Left cardiac atrium (tissue), 4 donors: Measurements from ENCODE around the gene CCNY. TPM values are rescaled to one million over a fixed set of nuclear protein-coding genes. Genes with fewer than 3 reads are reported as not detected.

Experiments
- ATAC-seq, 2 donors: fragments of 200-7000 bp; cut with Tn5 transposase; one replicate each; pipeline ENCODE4 v1.9.1; 2020; ENCODE audit warnings: mild to moderate bottlenecking in 2 of 2, moderate library complexity in 2 of 2
- DNase-seq: peaks from one replicate; pipeline ENCODE4 v3.0.0-alpha.2; 2020
- intact Hi-C, 2 donors: fragments of 100-400 bp; cut with DNase I; formaldehyde crosslinking; loops; one replicate each; pipeline versions ENCODE4 v1.14.1 to v1.15.1; 2022 to 2023
- total RNA-seq, 2 donors: library from RNA; stranded (reverse); fragmentation: NEBNext Ultra II Directional; extraction: Animal tissue kit (Norgen Biotek cat#: 25700); gene quantifications; one replicate each; pipeline ENCODE4 v1.2.1, GENCODE V29; 2021
- donor health status: DM: no; HTN: yes; CAD: no.
- donor health status: DM: no; HTN: yes; CAD: no; lungs with severe emphysema.
- donor health status: DM: yes; HTN: yes; CAD: no.
- donor health status: Dilated cardiomyopathy.

The CCNY gene
- total RNA-seq, 2 donors from 2014 or later, result 59.3 to 76.5 TPM

DNA sequence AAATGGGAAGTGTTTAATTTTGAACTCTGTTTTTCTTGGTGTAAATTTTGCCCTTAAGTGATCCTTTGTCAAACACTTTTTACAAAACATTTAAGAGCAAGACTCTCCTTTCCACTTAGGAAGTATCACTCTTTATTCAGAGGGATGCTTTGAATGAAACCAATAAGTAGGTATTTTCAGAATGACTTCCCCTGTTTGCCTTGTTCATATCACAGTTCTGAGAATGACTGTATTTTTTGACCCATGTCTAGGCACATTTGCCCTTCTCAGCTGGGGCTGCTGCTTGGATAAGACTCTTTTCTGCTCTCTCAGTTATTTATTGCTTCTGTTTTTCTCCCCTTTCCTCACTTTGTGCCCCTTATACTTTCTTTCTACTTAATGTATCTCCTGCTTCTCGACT is 98.2 kb downstream of the CCNY start:
- DNase-seq (no peak), ATAC-seq (no peak)
- intact Hi-C loops, result no loop called here

DNA sequence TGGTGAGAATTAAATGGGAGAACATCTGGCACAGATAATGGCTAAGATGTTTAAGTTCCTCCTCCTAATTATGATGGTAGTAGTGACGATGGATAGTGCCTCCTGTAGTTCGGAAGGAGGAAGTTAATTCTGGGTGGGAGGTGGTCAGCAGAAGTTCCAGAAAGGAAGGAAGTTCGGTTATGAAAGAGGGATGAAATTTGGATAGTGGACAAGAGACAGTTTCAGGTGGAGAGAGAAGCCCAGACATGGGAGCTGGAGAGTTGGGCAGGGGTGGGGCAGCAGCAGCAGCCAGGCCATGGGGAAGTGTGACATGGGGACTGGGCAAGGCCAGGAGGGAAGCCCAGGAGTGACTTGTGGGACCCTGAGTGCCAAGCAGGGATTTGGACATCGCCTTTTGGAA is 99.5 kb downstream of the CCNY start:
- intact Hi-C loops, result no loop called here
- DNase-seq (no peak), ATAC-seq (peak in 1 of 2 donors; percentile 61)

DNA sequence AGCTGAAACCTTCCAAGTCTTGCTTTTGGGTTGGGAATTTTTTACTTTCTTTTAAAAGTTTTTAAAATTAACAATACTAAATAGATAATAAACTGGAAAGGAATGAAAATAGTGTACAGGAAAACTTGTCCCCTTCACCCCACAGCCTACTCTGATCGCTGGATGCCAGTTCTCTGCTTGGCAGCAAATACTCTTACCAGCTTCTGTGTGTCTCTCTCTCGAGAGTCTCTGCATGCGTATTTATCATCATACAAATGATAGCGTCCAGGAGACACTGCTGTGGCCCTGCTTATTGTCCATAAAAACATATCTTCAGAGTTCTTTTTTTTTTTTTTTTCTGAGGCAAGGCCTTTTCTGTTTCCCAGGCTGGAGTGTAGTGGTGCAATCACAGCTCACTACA is 101.5 kb downstream of the CCNY start:
- intact Hi-C loops, result no loop called here
- DNase-seq (no peak), ATAC-seq (no peak)

DNA sequence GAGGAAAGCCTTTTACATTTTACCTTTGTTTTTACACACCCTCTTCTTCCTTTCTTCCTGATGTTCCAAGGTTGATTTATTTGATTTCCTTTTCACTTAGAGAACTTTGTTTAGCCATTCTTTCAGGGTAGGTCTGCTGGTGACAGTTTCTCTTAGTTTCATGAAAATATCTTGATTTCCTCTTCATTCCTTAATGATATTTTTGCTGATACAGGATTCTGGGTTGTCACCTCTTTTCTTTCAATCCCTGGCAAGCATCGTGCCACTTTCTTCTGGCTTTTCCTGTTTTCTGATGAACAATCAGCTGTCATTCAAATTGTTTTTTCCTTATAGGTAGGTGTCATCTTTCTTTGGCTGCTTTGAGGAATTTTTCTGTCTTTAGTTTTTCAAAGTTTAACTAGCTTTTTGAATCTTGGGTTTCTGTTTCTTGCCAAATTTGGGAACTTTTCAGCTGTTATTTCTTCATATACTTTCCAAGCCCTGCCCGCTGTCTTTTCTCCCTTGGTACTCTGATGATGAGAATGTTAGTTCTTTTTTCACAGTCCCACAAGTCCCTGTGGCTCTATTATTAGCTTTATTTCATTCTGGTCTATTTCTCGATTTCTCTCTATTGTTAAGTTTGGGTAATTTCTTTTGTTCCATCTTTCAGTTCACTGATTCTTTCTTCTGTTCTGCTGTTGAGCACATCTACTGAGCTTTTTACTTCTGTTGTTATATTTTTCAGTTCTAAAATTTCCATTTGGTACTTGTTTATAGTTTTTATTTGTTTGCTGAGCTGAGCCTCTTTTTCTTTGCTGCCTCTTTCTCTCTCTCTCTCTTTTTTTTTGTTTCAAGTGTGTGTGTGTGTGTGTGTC is 102.6 kb downstream of the CCNY start:
- DNase-seq (no peak), ATAC-seq (no peak)
- intact Hi-C loops, result no loop called here

DNA sequence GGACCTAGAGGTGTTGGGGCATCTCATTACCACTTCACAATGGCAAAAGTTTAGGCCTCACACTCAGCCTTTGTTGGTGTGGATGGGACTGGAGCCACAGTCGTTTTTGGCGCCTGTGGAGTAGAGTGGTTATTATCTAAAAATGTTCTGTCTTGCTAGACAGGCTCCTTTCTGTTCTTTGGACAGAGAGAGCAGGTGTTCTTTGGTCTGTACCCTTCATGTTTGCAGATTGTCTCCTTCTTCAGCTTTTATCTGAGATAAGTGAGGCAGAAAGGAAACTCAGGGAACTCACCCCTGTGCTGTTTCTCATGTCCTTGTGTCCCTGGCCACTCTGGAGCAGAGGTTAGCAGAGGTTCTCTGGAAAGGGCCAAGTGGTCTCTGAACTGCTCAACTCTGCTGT is 103.7 kb downstream of the CCNY start:
- DNase-seq, result no peak
- intact Hi-C loops, result no loop called here
- ATAC-seq, result peak; percentile 20 to 57

DNA sequence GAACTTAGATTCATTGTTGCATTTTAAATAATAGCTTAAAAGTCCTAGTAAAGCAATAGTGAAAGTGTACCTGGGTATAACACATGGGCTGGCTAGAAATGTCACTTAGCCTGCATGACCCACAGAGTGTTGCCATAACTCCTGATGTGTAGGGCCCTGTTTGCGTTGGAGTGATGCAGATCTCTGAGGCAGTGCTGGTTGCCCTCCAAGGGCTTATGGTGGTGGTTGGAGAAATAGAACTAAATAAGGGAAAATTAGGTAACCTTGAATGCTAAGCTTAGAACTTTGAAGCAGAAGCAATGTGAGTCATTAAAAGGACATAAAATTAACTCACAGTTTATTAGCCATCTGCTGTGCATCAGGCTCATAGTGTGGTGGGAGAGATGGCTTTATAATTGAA is 105.7 kb downstream of the CCNY start:
- intact Hi-C loops, result no loop called here
- ATAC-seq, result no peak
- no peak for DNase-seq

DNA sequence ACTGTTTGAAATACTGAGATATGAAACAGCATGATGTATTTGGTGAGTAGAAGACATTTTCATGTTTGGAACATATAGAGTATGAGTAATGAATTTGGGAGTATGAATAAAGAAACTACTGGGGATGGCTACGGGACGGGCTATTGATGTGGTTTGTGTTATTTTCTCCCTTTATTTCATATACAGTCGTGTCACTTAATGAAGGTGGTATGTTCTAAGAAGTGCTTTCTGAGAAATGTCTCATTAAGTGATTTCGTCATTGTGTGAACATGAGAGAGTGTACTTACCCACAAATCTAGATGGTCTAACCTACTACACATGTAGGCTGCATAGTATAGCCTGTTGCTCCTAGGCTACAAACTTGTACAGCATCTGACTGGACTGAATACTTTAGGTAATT is 106.3 kb downstream of the CCNY start:
- DNase-seq (no peak), ATAC-seq (no peak)
- intact Hi-C loops, result no loop called here

DNA sequence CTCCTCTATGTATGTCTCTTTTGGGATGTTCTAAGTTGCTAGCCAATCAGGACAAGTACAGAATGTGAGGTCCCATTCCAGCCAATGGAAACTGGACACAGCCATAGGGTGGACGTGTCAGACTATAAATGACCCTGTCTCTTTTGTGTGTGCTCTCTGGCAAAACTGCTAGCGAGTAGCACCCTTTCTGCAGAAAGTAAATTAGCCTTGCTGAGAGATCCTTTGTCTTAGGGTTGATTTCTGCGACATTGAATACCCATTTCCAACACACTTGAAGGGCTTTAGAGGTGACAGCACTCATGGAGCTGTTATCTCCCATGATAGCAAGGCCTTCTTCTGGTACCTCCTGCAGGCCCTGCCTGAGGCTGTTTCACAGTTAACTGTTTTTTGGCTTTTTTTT is 107.5 kb downstream of the CCNY start:
- DNase-seq (no peak), ATAC-seq (no peak)
- intact Hi-C loops, result no loop called here

DNA sequence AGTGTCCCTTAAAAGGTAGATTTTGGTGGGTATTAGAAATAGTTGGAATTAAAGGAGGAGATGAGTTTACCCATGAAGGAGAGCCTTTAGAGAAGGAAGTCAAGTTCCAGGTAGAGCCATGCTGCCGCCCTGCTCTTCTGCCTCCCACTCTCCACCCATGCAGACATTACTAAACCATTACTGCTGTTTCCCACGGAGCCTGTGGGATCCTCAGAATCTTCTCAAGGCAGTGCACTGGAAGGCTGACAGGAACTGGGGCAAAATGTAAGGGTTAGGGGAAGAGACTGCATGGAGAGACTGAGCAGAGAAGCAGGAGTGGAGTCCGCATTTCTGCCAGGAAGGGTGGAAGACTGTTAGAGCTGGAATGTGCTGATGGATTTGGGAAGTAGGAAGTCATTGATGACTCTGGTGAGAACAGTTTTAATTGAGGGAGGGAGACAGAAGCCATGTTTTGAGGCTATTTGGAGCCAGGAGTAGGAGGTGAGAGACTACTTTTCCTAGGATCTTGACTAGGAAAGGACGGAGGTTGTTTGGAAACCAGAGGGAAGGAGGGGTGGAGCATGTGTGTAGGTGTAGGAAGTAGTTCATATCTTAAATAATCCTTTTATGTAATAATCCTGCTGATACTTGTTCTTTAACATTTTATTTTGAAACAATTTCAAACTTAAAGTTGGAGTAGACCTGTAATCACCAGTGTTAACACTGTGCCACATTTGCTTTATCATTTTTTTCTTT is 109.0 kb downstream of the CCNY start:
- ATAC-seq, result no peak
- no peak for DNase-seq
- intact Hi-C loops, result no loop called here

DNA sequence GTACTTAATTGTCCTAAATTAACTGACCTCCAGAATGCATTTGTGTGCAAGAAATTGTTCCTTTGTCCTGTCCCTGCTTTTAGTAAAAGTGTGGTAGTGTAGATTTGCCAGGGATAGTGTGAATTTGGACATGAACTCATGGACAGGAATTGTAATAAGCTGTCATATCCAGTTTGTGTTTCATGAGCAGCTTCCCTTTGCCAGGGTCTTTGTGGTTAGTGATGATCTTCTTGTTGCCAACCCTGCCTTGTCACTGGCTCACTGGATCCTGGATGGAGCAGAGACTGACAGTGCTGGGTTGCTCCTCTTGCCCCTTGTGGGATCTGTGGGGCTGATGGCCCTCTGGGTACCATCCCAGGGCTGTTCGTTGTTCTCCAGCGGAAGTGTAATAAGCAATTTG is 110.1 kb downstream of the CCNY start:
- intact Hi-C loops, result no loop called here
- ATAC-seq (peak in 1 of 2 donors; percentile 15), DNase-seq (no peak)

DNA sequence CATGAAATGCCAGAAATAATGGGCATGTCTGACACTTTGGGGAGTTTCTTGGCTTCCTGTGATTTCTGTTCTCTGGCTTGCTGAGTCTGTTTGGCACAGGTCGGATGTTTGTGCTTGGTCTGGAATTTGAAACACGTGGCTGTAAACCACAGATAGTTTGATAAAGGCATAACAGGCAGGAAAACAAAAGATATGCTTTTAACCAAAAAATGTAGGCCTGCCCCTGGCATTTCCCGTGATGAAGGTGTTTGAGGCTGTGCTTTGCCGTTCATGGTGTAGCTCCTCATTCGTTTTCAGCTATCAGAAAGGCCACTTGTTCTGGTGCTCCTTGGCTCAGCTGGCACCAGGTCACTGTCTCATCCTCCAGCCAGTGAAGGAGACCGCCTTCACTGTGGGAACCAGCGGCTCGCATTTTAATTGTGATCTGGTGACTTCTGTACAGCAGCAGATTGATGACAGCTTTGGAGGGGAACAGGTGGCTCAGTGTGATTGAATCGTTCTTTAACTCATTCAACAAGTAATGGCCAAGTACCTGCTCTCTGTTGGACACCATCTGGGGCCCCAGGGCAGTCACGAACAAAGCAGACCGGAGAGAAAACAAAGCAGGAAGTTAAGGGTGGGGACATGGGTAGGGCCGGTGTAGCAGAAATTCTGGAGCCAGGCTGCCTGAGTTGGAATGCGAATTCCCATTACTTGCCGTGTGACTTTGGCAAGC is 111.5 kb downstream of the CCNY start:
- DNase-seq, result peak; percentile 35
- ATAC-seq, result peak; percentile 42 to 52
- intact Hi-C loops, result no loop called here

DNA sequence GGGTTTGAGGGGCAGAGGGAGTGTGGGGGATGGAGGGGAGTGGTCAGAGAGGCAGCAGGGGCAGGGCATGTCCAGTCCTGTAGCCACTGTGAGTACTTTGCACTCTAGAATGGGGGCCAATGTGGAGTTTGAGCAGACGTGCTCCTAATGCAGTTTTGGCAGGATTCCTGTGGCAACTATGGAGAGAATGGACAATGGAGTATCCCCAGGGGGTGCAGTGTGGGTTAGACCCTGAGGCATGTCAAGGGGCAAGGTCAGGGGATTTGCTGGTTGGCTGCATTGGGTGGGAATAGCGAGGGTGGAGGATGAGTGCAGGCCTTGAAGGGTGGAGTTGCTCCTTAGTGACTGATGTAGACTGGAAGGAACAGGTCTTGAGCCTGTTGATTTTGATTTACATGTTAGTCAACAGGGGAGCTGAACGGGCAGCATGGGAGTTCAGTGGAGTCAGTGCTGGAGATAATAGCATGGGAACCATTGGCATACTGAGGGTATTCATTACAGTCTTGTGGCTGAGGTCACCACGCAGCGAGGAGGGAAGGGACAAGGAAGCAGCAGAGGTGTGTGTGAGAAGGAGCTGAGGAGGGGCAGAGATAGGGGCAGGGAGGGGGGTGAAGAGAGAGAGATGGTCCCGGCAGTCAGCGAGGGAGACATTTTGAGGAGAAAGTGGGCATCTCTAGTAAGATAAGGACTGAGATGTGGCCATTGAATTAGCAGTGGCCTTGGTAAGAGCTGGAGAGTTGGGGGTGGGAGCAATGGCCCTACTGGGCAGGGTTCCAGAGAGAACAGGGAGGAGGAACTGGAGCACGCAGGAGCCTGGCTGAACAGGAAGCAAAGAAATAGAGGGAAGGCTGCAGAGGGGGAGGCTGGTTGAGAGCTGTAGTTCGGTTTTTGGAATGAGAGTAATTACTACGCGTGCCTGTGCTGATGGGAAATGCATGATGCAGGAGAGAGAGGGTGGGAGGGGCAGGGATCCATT is 112.7 kb downstream of the CCNY start:
- DNase-seq (peak; percentile 38), ATAC-seq (peak in 1 of 2 donors; percentile 23)
- intact Hi-C loops, result no loop called here

DNA sequence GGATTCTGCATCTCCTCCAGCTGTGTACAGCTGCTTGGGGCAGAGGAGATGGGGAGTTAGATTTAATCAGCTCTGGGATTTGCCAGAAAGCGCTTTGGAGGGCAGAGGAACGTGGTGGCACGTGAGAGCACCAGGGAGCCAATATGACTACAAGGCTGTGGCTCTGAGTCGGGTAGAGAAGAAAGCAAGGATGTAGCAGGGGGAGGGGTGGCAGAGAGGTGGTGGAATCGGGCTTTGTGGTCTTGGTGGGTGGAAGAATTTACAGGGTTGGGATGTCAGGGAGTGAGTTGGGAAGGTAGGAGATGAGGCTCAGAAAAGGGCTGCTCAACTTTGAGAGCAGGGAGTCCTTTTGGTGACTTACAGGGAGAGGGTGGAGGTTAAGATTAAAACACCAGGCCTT is 113.6 kb downstream of the CCNY start:
- DNase-seq, result no peak
- intact Hi-C loops, result loop anchor here in 1 of 2 donors (5.0 to 10.0 kb wide), 2 partner anchors 73 to 115 kb away; partner anchors contain the start of gene CCNY
- no peak for ATAC-seq

DNA sequence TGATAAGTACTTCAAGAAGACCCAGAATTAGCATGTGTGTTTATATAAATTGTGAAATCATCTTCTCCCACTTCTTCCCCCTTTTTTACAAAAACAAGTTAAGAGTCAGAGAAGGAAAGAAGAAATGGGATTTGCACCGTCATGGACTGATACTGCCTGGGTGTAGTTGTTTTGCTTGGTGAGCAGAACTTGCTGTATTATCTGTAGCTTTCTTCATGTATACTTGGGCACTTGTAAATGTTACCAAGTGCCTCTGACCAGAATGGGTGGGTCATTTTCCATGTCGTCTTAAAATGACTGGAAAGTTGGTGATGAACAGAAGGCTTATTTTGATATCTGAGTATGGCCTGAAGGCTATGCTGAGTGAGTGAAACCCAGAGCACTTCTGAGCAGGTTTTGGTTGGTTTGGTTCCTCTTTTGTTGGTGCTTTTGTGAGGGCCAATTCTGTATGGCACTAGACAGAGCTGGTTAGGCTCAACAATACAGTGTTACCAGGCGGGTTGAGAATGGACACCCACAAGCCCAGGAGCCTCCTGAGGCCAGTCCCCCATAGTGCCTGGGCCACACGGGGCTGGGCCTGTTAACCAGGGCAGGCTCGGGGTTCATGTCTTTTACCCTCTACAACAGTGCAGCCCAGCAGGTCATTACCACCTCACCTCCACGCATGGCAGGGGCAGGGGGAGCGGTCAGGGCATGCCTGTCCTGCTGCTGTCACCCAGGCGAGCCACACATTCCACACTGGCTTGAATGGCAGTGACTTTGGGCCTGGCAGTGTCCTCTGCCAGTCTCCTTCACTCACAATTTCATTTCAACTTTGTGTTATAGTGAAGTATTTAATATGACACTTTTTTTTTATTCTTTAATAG is 115.1 kb downstream of the CCNY start:
- DNase-seq (no peak), ATAC-seq (peak; percentile 45 to 58)
- intact Hi-C loops, result loop anchor here in 1 of 2 donors (5.0 to 10.0 kb wide), 2 partner anchors 74 to 117 kb away; partner anchors contain the start of gene CCNY

DNA sequence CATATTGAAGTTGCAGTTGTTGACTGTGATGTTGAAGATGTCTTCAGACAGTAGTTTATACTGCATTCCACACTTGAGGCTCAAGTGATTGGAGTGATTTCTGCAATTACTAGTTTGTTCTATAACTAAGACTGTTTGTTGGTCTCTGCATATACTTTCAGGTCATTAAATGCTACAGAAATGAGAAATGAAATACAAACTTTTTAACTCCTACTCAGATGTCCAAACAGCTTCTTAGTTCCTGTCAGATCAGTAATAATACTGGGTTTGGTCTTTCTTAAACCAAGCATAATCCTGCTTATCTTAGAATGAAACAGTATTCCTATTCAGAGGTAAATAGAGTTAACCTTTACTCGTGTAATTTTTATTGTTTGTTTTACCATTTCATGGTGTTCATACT is 115.9 kb downstream of the CCNY start:
- ATAC-seq (no peak), DNase-seq (no peak)
- intact Hi-C loops, result loop anchor here in 1 of 2 donors (5.0 to 10.0 kb wide), 2 partner anchors 75 to 117 kb away; partner anchors contain the start of gene CCNY

DNA sequence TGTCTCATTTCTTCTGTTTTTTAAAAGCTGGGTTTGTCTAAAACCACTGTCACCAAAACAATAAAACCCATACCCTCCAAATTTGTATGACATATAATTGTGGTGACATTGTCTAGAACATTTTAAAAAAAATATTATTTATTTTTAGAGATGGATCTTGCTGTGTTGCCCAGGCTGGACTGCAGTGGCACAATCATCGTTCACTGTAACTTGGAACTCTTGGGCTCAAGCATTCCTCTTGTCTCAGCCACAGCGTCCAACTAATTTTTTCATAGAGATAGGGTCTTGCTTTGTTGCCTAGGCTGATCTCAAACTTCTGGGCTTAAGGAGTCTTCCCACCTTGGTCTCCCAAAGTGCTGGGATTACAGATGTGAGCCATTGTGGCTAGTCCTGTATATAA is 116.5 kb downstream of the CCNY start:
- ATAC-seq (no peak), DNase-seq (no peak)
- intact Hi-C loops, result loop anchor here in 1 of 2 donors (5.0 to 10.0 kb wide), 2 partner anchors 76 to 118 kb away; partner anchors contain the start of gene CCNY

DNA sequence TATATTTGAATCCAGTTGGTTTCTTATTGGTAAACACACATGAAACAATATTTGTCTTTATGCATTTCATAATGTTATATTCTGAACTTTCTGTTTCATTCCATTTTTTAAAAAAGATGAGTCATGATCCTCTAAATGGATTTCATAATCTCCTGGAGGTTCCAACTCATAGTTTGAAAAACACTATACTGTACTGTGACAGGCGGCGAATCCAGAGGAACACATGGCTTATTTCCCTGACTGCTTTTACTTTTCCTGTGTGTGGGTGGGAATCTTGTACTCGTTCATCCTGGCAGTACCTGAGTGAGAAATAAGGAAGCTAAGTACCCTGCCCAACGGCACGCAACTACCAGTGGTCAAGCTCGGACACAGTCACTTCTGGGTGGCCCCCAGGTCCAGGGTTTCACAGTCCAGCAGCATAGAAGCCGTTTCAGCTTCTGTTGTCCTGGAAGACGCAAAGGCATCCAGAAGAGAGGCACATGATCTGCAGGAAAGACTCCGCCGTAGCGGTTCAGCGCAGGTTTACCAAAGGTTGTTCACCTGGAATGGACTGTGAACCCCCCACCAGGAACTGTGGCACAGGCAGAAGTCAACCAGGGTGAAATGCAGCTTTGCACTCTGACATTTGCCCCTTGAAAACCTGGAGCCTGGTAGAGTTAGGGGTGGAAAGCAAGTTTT is 117.7 kb downstream of the CCNY start:
- ATAC-seq (peak; percentile 38 to 57), DNase-seq (no peak)
- intact Hi-C loops, result loop anchor here in 1 of 2 donors (5.0 to 10.0 kb wide), 2 partner anchors 77 to 119 kb away; partner anchors contain the start of gene CCNY
